HG02623 (cell line): Measurements from ENCODE around the gene SPTBN1.

Experiments
- ATAC-seq: cut with Tn5 transposase; IDR thresholded peaks from one replicate; pipeline ENCODE4 v1.9.1; 2021; ENCODE audit warnings: moderate library complexity; ENCODE audit not compliant: unreplicated experiment

SPTBN1 gene

DNA sequence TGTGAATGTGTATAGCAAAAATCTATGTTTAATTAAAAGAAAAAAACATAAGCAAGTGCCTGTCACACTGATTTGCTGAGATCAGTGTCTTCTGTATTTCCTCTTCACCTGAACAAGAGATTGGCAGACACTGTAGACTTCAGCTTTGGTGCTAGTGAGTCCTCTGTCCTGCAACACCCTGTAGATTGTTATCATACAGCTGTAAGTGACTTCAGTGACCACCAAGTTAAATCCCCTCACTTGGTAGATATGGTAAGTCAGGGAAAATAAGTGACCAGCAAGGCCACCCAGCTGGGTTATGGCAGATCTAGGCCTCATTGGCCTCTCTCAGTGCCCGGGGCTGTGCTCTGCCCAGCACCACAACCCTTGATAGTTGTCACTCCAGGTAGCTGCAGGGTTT is 147.7 kb downstream of the SPTBN1 start:
- ATAC-seq = no peak

DNA sequence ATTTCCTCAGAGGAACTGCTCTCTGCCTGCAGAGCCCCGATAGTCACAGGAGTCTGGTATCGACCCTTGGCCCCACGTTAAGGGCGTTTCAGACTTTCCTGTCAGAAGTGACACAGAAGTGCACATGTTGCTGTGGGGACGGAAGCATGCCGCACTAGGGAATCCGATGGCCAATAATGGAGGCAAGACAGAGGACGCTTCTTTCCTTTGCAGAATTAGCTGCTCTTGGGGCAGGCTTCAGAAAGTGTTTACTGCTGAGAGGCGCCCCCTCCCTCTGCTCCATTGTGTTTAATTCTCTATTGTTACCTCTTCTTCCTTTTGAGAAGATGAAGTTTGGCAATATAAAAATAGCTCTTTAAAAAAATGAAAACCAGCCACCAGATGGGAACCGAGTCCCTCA is 148.7 kb downstream of the SPTBN1 start:
- ATAC-seq = no peak

DNA sequence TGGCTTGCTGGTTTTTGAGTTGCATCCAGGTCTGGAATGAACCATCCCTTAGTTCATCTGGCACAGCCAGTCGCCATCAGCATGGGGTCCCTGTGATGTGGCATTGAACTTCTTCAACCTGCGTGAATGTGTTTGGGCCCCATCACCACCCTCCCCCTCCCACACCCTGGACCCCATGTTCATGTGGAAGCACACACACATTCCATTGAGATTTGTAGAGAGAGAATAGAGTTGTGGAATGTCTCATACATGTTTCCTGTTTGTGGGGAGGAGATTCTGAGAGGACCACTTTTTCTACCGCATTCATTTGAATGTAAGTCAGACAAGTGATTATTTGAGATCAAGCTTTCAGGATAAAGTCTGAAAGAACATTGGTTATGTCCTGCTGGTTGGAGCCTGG is 149.7 kb downstream of the SPTBN1 start:
- no peak for ATAC-seq

DNA sequence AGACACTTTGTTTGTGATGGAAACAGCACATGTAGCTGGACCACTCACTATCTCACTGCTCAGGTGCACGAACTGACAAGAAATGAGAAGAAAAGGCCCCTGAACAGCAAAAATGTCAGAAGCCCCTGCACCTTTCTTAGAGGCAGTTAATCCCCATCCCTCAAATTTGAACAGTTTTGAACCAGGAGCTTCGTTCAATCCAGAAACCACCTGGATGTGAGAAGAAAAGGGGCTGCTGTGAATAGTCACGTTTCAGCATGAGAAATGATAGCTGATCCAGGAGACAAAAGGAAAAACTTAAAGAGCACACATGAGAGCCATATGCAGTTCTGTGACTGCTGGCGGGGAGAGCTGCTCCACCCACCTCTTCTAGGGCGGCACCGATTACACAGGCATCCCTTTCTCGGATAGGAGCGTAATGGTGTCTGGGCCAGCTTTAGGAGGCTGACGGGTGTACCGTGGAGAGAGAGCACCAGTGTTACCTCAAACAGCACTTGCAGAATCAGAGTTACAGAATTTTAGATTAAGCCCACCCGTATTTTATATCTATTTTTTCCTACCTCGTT is 150.3 kb downstream of the SPTBN1 start:
- no peak for ATAC-seq

DNA sequence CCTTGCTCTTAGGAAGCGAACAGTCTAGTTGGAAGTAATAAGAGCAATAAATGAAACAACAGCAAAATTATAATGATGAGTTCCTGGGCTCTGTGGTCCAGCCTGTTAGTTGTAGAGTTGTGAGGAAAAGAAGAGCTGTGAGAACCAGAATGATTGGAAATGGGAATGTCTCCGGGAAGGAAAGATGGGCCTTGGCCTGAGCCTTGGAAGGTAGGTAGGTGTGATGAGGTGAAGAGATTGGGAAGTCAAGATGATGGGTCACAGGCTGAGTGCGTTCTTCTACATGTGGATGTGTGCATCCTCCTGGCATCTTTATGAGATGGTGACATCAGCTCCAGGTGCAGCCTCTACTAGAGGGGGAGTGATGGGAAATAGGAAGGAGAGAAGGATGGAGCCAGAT is 152.1 kb downstream of the SPTBN1 start:
- ATAC-seq = no peak

DNA sequence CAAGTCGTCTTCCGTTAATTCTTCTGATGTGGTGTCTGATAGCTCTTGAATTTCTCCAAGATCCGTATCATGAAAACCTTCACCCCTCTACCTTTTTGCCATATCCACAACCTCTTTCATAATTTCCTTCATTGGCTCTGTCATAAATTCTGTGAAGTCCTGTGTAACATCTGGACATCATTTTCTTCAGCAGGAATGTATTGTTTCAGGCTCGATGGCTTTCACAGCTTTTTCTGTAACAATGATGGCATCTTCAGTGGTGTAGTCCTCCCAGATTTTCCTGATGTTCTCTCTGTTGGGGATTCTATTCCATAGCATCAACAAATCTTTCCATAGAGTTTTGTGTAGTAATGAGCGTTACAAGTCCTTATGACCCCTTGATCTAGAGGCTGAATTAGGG is 153.1 kb downstream of the SPTBN1 start:
- no peak for ATAC-seq

DNA sequence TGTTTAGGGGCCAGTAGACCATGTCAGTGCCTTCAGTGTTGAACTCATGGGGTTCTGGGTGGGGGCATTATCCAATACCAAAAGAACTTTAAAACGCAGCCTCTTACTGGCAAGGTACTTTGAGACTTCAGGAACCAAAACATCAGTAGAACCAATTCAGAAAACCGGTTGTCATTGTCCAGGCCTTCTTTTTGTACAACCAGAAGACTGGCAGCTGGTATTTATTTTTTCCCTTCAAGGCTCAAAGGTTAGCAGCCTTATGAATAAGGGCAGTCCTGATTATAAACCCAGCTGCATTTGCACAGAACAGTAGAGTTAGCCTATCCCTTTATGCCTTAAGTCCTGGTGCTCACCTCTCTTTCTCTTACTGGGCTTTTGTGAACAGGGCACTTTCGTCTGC is 153.5 kb downstream of the SPTBN1 start:
- ATAC-seq = no peak

DNA sequence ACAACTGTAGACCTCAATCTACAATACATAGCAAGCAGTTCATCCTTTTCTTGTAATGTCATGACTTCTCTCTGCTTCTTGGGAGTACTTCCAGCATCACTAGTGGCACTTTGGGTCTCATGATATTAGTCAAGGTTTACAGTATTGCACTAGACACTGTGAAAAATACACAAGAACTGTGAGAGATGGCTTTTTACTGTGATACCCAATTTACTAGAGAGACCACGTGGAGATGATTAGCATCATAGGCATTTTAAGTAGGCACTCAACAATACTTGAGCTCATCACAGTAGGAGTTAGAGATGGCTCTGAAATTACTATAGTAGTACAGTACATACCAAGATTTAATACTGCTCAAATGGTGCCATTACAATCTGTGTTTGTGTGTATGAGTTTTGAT is 154.6 kb downstream of the SPTBN1 start:
- ATAC-seq = no peak

DNA sequence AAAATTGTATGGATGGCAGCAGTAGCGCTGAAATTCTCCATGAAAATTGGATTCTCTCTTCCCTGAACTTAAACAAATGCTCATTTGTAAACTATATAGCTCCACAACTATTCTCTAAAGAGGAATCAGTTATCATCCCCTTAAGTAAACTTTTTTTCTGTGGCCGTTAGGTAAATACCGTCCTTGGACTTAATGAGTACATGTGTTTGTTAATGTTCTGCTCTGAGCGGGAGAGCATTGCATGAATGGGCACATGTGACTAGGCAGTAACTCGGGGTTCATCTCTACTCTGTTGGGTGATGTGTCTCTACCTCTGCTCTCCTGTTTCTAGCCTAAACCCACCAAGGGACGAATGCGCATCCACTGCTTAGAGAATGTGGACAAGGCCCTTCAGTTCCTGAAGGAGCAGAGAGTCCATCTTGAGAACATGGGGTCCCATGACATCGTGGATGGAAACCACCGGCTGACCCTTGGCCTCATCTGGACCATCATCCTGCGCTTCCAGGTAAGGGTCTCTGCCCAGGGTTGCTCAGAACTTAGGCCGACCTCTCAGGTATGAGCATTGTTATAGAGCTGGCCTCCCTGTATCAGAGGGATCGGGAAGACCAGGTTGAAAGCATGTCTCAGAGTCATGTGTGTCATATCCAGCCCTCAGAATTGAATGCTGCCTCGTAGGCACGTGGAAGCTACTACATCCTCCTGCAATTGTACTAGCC is 155.9 kb downstream of the SPTBN1 start:
- no peak for ATAC-seq

DNA sequence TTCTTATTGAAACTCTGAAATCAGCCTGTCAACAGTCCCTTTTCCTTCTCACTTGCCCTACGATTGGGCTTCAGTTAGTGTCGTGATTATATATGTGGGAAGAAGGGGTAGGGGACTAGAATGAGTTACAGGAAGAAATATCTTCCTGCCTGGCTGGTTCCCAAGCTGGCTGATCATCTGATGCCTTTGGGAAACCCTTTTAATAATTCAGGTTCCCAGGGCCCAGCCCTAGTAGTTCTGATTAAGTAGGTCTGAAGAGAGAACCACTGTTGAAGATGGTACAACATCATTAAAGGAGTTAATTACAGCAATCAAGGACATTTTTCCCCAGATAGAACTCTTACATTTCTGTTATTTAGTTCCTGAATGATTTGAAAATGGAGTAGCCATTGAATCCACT is 157.3 kb downstream of the SPTBN1 start:
- no peak for ATAC-seq

DNA sequence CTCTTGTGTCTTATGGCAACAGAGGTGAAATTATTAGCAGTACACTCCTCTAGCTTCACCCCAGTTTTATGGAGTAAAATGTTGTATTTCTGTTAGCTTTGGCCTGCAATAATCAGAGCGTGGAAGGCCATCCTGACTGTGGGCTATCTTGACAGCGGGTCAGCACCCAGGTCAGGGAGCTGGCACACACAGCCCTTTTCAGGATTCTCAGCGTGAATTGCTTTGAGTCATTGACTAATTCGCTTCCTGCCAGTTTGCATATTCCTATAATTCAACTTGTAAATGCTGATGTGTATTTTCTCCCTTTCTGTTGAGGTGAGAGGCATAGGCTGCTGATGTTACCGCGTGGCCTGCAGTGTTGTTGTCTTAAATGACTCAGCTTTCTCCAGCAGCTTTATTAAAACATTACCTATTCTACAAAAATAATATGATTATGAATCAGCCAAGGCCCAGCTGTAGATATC is 157.7 kb downstream of the SPTBN1 start:
- no peak for ATAC-seq

DNA sequence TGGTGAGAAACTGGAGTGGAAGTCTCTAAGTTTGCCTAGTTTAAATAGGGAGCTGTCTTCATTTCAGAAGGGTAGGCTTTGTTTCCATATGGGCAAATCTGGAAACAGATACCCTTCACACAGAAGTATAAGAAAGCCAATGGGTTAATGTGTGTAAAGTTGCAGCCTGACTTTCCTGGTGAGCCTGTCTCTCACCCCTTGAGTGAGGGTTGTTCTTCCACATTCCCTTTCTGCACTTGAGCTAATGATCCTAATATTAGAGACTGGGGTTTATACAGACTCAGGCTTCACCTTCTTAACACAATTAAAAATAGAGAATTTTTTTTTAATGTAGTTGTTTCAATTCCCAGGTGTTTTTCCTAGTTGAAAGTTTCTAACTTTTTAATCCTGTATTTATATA is 158.7 kb downstream of the SPTBN1 start:
- ATAC-seq = no peak

DNA sequence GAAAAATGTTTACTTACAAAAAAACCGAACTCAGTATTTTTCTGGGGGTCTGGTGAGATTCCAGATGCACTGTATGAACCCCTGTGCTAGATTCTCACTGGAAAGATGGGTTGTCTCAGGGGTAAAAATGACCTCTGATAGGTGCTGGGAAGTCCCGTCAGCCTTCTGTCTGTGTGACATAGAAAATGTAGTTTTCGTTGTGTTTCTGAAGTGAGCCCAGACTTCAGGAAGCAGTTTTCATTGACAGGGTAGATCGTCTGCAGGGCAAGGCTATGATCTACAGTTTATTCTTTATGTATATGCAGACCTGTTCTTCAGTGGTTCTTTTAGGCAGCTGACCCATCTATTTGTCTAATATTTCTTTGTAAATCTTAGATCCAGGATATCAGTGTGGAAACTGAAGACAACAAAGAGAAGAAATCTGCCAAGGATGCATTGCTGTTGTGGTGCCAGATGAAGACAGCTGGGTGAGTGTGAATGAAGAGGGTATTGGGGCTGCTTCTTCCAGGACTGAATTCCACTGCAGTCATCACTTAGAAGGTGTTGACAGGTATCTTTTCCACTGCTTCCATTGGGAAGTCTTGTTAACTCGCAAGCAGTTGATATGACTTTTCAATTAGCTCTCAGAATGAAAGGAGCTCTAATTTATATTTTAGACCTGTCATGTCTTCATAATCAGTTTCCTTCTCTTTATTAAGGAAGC is 159.9 kb downstream of the SPTBN1 start:
- no peak for ATAC-seq

DNA sequence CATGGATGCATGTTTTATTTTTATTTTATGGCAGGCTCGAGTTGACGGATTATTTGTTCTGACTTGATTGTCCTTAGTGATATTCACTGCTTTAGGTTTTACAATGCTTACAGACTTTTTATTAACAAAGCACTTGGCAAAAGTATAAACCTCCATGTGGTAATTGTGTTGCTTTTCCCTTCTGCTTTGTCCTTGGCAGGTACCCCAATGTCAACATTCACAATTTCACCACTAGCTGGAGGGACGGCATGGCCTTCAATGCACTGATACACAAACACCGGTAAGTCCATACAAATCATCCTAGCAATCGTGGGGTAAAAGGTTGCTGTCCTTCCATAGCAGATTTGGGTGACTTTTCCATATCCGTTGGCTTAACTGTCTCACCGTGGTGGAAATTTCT is 161.3 kb downstream of the SPTBN1 start:
- no peak for ATAC-seq

DNA sequence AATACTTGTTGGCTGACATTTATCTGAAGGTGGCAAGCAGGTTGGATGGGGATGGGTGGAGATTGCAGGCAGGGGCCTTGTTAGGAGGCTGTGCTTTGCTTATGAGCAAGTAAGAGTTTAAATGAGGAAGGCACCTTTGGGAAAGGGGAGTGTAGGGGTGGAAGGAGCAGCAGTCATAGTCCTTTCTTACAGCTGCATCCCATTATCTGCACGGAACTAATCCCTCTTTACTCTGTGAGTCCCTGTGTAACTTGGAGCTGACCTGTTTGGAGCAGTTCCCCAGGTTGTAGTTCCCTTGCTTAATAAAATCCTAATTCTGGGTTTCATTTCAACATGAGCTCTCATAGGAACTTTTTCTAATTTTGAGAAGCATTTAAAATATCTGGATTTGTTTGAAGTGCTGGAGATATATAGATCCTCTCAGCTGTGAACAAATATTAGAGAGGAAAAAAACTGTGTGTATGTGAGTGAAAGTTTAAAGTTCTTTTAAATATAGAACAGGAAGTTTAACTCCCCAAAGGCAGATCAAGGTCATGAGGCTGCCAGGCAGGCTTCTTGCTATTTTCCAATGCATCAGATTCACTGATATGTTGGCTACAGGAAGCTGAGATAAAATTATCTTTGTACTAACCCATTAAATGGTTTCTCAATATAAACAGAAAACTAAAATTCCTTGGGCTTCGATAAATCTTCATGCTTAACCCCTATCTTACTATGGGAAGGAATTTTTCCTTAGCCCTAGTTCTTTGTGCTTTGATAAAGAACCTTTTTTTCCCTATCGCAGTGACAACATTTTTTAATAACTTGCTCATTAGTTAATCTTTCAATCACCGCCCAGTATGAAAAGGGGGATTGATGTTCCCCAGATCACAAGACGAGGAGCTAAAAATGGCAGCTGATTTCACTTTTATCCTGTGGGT is 162.8 kb downstream of the SPTBN1 start:
- no peak for ATAC-seq

DNA sequence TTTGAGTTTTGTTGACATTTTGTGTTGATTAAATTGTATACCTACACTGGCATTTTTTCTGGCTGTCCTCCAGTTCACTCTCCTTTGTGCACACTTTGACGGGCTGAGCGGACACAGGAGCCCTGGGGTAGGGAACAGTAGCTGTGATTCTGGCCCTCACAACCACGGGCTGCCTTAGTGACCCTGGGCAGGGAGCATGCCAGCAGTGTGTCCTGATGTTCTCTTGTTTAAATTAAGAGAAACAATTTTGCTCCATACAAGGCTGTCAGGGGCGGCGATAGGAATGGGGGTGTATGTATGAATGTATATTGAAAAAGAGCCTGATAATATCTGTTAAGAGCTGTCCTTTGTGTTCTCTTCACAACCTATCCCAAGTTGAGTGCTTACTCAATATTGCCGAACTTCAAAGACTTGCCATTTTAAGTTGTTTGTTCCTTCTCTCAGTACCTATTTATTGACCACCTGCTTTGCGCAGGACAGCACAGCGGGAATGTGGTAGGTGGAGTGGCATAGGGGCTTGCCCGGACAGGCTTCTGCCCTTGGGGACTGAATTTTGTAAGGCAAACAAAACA is 163.6 kb downstream of the SPTBN1 start:
- ATAC-seq = no peak

DNA sequence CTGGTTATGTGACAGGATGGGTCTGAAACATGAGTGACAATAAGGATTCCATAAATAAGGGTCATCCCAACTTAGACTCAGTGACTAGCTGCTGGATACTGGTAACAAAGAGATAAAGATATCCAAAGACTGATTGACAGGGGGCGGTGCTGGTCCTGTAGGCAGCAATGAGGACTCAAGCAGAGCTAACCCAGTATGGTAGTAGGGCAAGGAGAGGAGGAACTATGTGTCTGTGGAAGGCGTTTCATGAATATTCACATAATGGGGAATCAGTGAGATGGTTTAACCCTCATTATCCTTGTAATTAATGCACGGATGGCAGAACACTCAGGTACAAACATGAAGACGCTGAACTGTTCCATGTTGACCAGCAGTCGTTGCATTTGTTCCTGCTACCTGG is 164.8 kb downstream of the SPTBN1 start:
- ATAC-seq = no peak

DNA sequence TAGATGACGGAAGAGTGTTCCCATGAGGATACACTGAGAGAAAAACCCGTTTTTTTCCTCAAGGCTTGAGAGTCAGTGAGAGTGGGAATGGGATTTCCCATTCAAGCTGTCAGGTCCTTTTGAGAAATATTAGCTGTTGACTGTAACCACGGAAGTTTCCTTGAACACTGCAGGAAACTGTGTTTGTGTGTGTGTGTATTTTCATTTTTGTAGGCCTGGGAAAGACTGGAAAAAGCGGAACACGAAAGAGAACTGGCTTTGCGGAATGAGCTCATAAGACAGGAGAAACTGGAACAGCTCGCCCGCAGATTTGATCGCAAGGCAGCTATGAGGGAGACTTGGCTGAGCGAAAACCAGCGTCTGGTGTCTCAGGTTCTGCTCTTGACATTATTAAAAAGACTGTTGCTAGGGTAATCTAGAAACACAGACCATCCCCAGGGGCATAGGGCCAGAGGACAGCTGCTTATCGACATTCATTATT is 168.5 kb downstream of the SPTBN1 start:
- ATAC-seq = no peak

DNA sequence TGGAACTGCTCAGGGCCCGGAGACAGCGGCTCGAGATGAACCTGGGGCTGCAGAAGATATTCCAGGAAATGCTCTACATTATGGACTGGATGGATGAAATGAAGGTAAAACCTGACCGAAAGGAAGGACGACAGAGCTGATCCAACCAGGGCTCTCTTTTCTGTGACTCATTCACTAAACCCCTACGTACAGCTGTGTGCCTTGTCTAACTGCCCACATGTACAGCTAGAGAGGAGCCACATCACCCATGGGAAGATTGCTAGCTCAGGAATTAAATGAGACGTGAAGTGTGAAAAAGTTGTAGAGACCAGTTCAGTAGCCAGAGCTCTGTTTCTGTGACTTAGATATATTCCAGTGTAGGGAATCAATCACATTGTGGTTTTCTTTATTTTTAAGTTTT is 170.0 kb downstream of the SPTBN1 start:
- no peak for ATAC-seq

DNA sequence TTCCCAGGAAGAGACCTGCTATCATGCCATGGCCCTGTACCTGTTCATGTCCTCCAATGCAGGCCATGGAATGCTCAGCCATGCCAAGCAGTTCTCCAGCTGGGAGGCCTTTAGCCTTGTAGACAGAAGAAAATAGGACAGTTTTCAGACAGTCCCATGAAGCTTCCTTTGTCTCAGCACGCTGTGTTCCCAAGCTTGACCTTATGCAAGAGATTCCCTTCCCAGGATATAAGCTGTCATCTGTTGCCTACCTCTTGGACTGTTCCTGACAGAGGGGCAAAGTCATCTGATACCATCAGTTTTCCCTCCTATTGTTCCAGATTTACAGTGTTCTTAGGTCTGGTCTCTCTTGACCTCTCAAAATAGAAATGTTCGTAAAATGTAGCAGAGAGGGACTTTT is 170.8 kb downstream of the SPTBN1 start:
- no peak for ATAC-seq

DNA sequence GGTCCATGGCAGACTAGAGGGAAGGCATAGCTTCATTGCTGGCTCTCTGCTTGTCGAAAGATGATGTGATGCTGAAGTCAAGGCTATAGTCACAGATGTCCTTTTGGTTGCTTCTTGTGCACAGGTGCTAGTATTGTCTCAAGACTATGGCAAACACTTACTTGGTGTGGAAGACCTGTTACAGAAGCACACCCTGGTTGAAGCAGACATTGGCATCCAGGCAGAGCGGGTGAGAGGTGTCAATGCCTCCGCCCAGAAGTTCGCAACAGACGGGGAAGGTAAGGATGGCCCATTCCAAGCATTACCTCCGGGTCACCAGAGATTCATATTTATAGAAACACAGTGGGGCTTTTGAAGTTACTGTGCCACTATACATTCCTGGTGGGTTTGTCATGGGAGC is 171.8 kb downstream of the SPTBN1 start:
- ATAC-seq = no peak
